ENCODE results near the gene CLVS2. TPM values are rescaled to one million over a fixed set of nuclear protein-coding genes. Genes with fewer than 3 reads are reported as not detected.

CLVS2 gene
- total and polyA plus RNA-seq, 4 donors = 0.20 TPM; not detected in 3

DNA sequence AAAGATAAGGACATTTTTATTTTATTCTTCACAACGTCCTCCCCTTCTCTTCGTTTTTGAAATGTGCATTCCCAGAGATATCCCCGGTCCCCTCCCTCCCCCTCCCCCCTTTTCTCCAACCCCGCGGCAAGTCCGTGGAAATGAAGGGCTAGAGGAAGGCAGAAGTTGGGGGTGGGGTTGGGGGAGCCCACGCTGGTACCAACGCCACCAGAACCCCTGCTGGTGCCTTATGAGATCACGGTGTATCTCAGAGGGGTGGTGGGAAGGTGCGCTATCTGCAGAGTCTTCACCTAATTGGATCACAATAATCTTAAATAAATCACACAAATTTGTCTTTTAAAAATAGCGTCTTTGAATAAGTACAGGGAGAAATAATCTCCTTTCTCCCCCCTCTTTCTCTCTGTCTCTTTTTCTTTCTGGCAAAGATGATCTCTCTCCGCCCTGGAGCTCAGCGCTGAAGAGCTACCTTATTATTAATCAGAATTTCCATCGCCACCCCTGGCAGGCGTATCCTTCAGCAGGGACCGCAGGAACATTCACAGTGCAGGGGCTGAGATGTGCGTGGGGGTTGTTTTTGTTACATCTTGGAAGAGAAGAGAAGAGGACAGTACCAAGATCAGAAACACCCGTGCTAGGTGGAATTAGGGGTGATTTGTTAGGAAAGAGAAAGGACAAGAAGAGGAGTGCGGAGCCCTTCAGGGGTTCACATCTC, 915 bp downstream of the CLVS2 start:
- 23% methylated on average over 19 of the region's 19 CpGs for WGBS, 2 donors
- ATAC-seq (ENCODE audit: insufficient read depth, low FRiP score) (no peak), DNase-seq (no peak)
- Histone ChIP-seq H3K9me3 (ENCODE audit: control insufficient read depth in 4 of 4, insufficient read depth in 3 of 4, low read length in 3 of 4) (peaks cover 0 to 5% (median 0%) of the 10 kb centered on the region in 4 donors), H3K4me1 (ENCODE audit: control insufficient read depth in 5 of 5, insufficient read depth in 5 of 5, low read length in 5 of 5) (peaks cover 0 to 9% (median 0%) of the 10 kb centered on the region in 5 donors), H3K27ac (ENCODE audit: low read depth in 1 of 2, low read length in 1 of 2) (no peak overlapping the region), H3K4me3 (no peak overlapping the region), H3K36me3 (ENCODE audit: control insufficient read depth in 4 of 4, insufficient read depth in 4 of 4, low read length in 4 of 4) (no peaks in the 10 kb centered on the region), H3K27me3 (ENCODE audit: control insufficient read depth in 3 of 3, insufficient read depth in 3 of 3, low read length in 2 of 3) (peaks cover 0 to 51% (median 41%) of the 10 kb centered on the region in 3 donors), H3K9ac (ENCODE audit: insufficient read depth in 1 of 2, low read length in 2 of 2) (no peak overlapping the region)
- TF ChIP-seq, protein P1, sequence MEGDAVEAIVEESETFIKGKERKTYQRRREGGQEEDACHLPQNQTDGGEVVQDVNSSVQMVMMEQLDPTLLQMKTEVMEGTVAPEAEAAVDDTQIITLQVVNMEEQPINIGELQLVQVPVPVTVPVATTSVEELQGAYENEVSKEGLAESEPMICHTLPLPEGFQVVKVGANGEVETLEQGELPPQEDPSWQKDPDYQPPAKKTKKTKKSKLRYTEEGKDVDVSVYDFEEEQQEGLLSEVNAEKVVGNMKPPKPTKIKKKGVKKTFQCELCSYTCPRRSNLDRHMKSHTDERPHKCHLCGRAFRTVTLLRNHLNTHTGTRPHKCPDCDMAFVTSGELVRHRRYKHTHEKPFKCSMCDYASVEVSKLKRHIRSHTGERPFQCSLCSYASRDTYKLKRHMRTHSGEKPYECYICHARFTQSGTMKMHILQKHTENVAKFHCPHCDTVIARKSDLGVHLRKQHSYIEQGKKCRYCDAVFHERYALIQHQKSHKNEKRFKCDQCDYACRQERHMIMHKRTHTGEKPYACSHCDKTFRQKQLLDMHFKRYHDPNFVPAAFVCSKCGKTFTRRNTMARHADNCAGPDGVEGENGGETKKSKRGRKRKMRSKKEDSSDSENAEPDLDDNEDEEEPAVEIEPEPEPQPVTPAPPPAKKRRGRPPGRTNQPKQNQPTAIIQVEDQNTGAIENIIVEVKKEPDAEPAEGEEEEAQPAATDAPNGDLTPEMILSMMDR (IDR thresholded peaks at IDR 0.05; ENCODE audit: control extremely low read depth, extremely low read depth) = no peak

GRCh38 chr6:122997541-122998150, 1.6 kb downstream of the CLVS2 start:
- Histone ChIP-seq H3K4me1 (ENCODE audit: control insufficient read depth in 5 of 5, insufficient read depth in 5 of 5, low read length in 5 of 5) (peaks cover 0 to 9% (median 0%) of the 10 kb centered on the region in 5 donors), H3K9me3 (ENCODE audit: control insufficient read depth in 4 of 4, insufficient read depth in 3 of 4, low read length in 3 of 4) (peaks cover 0 to 5% (median 0%) of the 10 kb centered on the region in 4 donors), H3K9ac (ENCODE audit: insufficient read depth in 1 of 2, low read length in 2 of 2) (no peak overlapping the region), H3K27me3 (ENCODE audit: control insufficient read depth in 3 of 3, insufficient read depth in 3 of 3, low read length in 2 of 3) (peaks cover 0 to 51% (median 41%) of the 10 kb centered on the region in 3 donors), H3K27ac (ENCODE audit: low read depth in 1 of 2, low read length in 1 of 2) (no peak overlapping the region), H3K36me3 (ENCODE audit: control insufficient read depth in 4 of 4, insufficient read depth in 4 of 4, low read length in 4 of 4) (no peaks in the 10 kb centered on the region), H3K4me3 (no peak overlapping the region)
- 85 to 89% methylated on average over 13 of the region's 13 CpGs for WGBS, 2 donors
- TF ChIP-seq, protein P1 (IDR thresholded peaks at IDR 0.05; ENCODE audit: control extremely low read depth, extremely low read depth) = no peak
- DNase-seq = no peak
- ATAC-seq (ENCODE audit: insufficient read depth, low FRiP score) = no peak

DNA sequence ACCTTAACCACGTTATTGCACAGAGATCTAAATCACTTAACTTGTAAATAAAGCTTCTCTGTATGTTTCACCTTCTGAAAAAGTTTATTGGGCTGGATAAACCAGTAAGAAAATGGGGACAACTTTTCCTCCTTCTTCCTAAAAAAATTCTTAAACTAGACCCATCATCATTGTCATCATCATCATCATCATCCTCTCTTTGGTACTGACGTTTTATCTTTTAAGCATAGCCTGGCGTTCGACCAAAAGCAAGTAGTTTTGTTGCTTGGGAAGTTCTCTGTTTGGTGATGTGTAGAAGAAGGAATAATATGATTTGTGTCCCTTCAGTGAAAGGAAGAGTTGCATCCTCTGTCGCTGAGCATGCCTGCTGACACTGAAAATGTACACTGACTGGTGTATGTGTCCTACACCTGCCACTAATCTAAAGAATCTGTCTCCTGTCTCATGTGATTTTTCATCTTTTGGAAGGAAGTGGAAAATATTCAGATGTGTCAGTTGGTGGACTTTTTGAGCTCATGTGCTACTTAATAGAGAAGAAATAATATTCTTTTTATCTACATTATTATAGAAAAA, 2.5 kb downstream of the CLVS2 start:
- no peak for ATAC-seq (ENCODE audit: insufficient read depth, low FRiP score)
- 66 to 67% methylated on average over 5 of the region's 5 CpGs for WGBS, 2 donors
- Histone ChIP-seq H3K9me3 (ENCODE audit: control insufficient read depth in 4 of 4, insufficient read depth in 3 of 4, low read length in 3 of 4) (peaks cover 0 to 5% (median 0%) of the 10 kb centered on the region in 4 donors), H3K4me3 (no peak overlapping the region), H3K9ac (ENCODE audit: insufficient read depth in 1 of 2, low read length in 2 of 2) (no peak overlapping the region), H3K27ac (ENCODE audit: low read depth in 1 of 2, low read length in 1 of 2) (no peak overlapping the region), H3K4me1 (ENCODE audit: control insufficient read depth in 5 of 5, insufficient read depth in 5 of 5, low read length in 5 of 5) (peaks cover 0 to 9% (median 0%) of the 10 kb centered on the region in 5 donors), H3K27me3 (ENCODE audit: control insufficient read depth in 3 of 3, insufficient read depth in 3 of 3, low read length in 2 of 3) (peaks cover 0 to 49% (median 41%) of the 10 kb centered on the region in 3 donors), H3K36me3 (ENCODE audit: control insufficient read depth in 4 of 4, insufficient read depth in 4 of 4, low read length in 4 of 4) (no peaks in the 10 kb centered on the region)
- DNase-seq = no peak
- TF ChIP-seq, protein P1 (IDR thresholded peaks at IDR 0.05; ENCODE audit: control extremely low read depth, extremely low read depth) = no peak

All from lung (tissue), 12 donors.